ACHN (cell line): ENCODE measurements around the gene RAB5B.
A peak's percentile ranks its signal among the peaks of the same experiment; 100 is the strongest.

Source experiments
- DNase-seq: peaks from one replicate; pipeline ENCODE4 v3.0.0-alpha.2; 2015
- in situ Hi-C: cut with HindIII; loops from 2 replicates; pipeline ENCODE4 v1.10.0; 2017; ENCODE audit warnings: low sequenced_read_pairs, low pct_ligation_motif_present, low pct_unique_long_range_greater_than_20kb

The RAB5B gene

DNA sequence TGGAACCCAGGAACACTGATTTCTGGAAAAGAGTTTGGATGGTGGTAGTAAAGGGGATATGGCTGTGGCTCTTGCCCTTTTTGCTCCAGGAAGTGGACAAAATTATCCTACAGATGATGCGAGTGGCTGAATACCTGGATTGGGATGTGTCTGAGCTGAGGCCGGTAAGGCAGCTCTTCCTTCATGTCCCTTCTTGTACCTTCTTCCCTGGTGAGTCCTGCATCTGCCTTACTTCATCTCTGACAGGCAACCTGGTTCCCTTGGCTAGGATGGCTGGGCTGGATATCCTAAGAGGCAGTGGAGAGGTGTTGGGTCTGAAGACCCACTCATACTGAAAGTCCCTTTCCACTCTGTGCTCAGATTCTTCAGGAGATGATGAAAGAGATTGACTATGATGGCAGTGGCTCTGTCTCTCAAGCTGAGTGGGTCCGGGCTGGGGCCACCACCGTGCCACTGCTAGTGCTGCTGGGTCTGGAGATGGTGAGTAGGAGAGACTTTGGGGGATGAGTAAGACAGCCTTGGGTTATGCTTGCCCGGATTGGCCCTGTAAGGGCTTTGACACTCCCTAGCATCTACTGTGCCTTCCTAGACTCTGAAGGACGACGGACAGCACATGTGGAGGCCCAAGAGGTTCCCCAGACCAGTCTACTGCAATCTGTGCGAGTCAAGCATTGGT lies 34.9 kb upstream of the RAB5B start:
- in situ Hi-C loops, result no loop called here
- DNase-seq, result no peak

GRCh38 chr12:55940065-55940732 lies 33.7 kb upstream of the RAB5B start:
- in situ Hi-C loops, result no loop called here
- DNase-seq, result peak; percentile 89

DNA sequence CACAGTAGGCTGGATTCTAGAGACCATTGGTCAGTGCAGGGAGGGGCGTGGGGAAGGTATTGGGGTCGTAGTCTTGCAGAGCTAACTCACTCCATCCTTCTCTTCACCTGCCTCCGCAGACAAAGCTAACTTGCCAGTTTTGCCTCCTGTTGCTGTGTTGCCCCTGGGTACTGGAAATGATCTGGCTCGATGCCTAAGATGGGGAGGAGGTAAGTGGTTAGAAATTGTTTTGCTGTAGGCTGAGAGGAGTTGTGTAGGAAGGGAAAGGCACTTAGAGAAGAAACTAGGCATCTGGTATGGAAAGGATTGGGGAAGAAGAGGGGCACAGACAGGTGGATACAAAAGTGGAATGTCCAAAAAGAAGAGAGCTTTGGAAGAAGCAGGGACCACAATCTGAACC lies 31.8 kb upstream of the RAB5B start:
- in situ Hi-C loops, result no loop called here

GRCh38 chr12:55942577-55943136 lies 31.2 kb upstream of the RAB5B start:
- in situ Hi-C loops, result no loop called here
- DNase-seq, result no peak

More for the DNA sequence above, 31.8 kb upstream of the RAB5B start:
- no peak for DNase-seq

GRCh38 chr12:55946553-55946952 lies 27.3 kb upstream of the RAB5B start:
- in situ Hi-C loops, result no loop called here
- no peak for DNase-seq

DNA sequence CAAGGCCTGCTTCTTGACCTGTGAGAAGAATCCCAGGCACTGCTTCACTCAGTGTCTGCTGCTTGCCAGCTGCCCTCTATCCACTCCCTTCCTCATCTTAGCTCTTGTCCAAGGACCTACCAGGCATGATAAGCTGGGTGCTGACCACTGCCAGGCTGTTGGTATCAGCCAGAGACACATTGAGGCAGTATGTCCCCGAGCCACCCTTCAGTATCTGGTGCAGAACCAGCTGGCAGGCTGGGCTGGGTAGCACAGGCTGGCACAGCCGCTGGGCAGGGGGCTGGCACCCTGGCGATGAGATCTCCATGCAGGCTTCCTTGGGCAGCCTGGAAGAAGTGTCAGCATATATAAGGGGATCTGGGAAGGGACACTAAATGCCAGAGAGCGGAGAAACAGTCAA lies 18.5 kb upstream of the RAB5B start:
- no peak for DNase-seq
- in situ Hi-C loops, result no loop called here

DNA sequence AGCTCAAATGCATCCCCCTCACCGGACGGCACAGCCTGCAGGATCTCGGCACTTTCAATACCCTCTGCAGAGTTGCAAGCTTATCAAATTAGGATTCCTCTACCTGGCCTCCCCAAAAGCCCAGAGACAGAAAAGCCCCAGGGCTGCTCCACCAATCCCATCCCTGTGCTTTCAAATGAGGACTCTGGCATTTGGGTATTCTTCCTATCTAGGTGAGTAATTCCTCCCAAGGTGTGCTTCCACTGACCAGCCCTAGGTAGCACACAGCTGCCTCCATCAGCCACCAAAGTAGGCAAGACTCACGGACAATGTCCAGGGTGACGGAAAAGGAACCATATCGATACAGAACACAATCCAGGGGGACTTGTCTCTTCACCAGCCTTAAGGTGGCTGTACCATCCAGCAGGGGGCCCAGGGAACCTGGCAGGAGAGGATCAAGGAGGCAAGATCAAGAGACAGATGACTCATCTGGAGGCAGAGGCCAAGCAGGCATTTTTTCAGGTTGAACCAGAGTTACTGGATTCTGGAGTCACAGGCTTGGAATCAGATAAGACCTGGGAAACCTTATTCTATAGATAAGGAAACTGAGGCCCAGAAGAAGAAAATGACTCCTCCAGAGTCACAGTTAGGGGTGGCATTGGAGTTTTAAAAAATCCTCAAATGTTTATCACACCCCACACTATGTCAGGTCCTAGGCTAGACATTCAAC lies 17.9 kb upstream of the RAB5B start:
- in situ Hi-C loops, result no loop called here
- DNase-seq, result peak; percentile 90

- in situ Hi-C loops, result no loop called here
- no peak for DNase-seq
Measured at GRCh38 chr12:55957106-55957859, 16.6 kb upstream of the RAB5B start.

DNA sequence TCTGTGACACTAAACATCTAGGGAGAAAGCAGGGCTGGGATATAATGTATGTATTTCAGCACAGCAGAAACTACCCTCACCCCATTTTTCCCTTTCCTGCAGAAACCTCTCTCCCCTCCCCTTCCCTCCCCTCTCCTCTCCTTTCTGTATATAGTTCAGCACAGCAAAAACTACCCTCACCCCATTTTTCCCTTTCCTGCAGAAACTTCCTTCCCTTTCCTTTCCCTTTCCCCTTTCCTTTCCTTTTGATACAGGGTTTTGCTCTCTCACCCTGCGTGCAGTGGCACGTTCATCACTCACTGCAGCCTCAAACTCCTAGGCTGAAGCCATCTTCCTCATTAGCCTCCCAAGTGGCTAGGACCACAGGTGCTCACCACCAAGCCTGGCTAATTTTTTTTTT lies 10.1 kb upstream of the RAB5B start:
- DNase-seq, result no peak
- in situ Hi-C loops, result no loop called here

DNA sequence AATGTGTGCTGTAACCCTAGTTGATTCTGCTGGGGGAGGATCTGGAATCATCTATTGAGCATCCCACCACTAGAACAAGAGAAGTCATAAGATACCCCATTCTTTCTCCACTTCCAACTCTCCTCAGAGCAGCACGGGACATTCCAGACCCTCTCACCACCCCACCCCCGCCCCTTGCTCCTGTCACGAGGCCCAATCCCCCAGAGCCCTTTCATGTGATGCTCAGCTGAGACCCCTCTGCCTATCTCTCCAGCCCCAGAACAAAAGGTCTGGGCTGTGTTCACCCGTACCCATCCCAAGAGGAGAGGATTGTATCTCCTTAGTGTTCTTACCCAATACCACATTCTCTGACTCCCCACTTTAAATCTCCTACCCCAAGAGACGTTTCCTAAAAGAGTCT lies 8.6 kb upstream of the RAB5B start:
- in situ Hi-C loops, result no loop called here
- no peak for DNase-seq

DNA sequence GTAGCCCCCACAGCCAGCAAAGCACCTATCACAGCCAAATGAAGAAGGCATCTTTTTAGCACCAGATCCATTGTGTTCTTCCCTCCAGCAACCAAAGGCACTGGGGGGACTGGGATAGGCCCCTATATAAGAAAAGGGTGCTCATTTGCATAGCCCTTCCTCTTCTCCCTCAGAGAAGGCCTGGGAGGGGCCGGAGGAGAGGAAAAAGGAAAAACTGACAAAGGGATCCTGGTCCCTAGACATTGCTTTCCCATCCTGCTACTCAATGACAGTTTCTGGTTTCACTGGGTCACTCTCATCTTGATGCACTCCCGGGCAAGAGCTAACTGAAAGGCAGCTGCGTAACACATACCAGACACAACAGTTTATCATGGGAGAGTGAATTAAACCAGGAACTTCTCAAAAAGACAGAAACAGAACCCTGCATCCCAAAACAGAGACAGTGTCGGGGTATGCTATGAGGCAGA lies 7.9 kb upstream of the RAB5B start, which contains the start of gene PMEL:
Gene PMEL (minus strand): TSS at position 102 of the 467 bp plus-strand sequence. CDS start 31 bp downstream, at position 71.
- in situ Hi-C loops, result no loop called here
- DNase-seq, result peak; percentile 20

GRCh38 chr12:55966408-55967281 lies 7.2 kb upstream of the RAB5B start, which contains the start of gene CDK2:
Gene CDK2, plus strand, starts transcription at chr12:55966830. Its CDS starts 179 bp downstream, at chr12:55967009.
- DNase-seq, result peak; percentile 94
- in situ Hi-C loops, result no loop called here

DNA sequence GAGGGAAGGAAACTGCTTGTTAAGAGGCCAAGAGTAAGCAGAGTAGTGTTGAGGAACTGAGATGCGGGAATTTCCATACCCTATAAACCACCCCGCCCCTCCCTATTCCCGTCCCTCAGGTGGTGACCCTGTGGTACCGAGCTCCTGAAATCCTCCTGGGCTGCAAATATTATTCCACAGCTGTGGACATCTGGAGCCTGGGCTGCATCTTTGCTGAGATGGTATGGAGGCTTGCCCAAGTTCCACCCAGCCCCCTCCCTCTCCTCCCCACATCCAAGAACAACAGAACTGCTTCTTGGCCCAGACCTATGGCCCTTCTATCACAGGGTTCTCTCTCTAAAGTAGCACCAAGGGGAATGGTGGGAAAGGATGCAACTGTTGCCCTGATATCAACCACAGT lies 4.5 kb upstream of the RAB5B start:
- DNase-seq, result no peak
- in situ Hi-C loops, result no loop called here

GRCh38 chr12:55970775-55971174 lies 3.1 kb upstream of the RAB5B start:
- no peak for DNase-seq
- in situ Hi-C loops, result no loop called here

GRCh38 chr12:55972042-55972441 lies 1.8 kb upstream of the RAB5B start:
- in situ Hi-C loops, result no loop called here
- DNase-seq, result peak; percentile 52

DNA sequence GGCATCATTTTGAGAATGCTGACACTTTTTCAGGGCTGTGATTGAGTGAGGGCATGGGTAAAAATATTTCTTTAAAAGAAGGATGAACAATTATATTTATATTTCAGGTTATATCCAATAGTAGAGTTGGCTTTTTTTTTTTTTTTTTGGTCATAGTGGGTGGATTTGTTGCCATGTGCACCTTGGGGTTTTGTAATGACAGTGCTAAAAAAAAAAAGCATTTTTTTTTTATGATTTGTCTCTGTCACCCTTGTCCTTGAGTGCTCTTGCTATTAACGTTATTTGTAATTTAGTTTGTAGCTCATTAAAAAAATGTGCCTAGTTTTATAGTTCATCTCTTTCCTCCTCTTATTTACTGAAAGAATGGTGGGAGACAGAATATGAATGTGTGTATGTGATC lies 1.4 kb upstream of the RAB5B start:
- DNase-seq, result no peak
- in situ Hi-C loops, result no loop called here

GRCh38 chr12:55972911-55973598 lies 823 bp upstream of the RAB5B start:
- DNase-seq, result no peak
- in situ Hi-C loops, result no loop called here
